ENCODE measurements around the gene GLRA2. TPM values are rescaled to one million over a fixed set of nuclear protein-coding genes. Genes with fewer than 3 reads are reported as not detected.

GLRA2 gene
- total RNA-seq, 1 experiment from 2014 or later = not detected

DNA sequence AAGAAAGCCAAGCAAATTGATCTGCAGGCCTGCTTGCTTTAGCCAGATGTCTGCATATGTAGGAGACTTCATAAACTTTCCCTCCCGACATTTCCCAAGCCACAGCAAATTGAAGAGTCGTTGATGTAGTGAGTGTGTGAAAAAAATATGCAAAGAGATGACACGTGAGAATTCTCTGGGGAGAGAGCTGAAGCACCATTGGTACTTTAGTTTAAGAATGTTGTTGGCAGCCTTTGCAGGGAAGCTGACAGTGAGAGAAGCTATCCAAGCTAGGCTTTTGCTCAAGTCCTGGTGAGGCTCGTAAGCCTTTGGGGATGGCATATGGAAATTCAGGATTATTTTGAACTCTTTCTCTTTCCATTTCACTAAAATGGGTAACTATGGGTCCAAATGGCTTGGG lies 87.5 kb downstream of the GLRA2 start:
- intact Hi-C loops (cut with micrococcal nuclease; ENCODE audit: unreplicated experiment) (no loop called here), in situ Hi-C loops (cut with HindIII; ENCODE audit: low pct_unique_long_range_greater_than_20kb, low sequenced_read_pairs) (no loop called here)
- Histone ChIP-seq H3K27me3 (ENCODE audit: control insufficient read depth, insufficient read depth, low read length) (no peaks in the 10 kb centered on the region), H3K36me3 (ENCODE audit: control insufficient read depth, insufficient read depth, low read length) (no peaks in the 10 kb centered on the region), H3K27ac (ENCODE audit: low read length) (no peak overlapping the region), H3K4me3 (ENCODE audit: low read depth in 2 of 2, low read length in 2 of 2) (no peak overlapping the region), H3K9me3 (ENCODE audit: control insufficient read depth, insufficient read depth, low read depth, low read length) (no peaks in the 10 kb centered on the region), H3K4me1 (ENCODE audit: control insufficient read depth, insufficient read depth, low read length) (no peaks in the 10 kb centered on the region)
- ATAC-seq (no peak), DNase-seq (ENCODE audit: low read depth, low spot score) (no peak)
- no peak for TF ChIP-seq SIN3A (IDR thresholded peaks at IDR 0.05; ENCODE audit: borderline replicate concordance, insufficient read depth, low read depth, low read length)
- TF ChIP-seq TCF7L2 (IDR thresholded peaks at IDR 0.05; ENCODE audit: low read depth, low read length) = no peak
- TF ChIP-seq, protein P1, sequence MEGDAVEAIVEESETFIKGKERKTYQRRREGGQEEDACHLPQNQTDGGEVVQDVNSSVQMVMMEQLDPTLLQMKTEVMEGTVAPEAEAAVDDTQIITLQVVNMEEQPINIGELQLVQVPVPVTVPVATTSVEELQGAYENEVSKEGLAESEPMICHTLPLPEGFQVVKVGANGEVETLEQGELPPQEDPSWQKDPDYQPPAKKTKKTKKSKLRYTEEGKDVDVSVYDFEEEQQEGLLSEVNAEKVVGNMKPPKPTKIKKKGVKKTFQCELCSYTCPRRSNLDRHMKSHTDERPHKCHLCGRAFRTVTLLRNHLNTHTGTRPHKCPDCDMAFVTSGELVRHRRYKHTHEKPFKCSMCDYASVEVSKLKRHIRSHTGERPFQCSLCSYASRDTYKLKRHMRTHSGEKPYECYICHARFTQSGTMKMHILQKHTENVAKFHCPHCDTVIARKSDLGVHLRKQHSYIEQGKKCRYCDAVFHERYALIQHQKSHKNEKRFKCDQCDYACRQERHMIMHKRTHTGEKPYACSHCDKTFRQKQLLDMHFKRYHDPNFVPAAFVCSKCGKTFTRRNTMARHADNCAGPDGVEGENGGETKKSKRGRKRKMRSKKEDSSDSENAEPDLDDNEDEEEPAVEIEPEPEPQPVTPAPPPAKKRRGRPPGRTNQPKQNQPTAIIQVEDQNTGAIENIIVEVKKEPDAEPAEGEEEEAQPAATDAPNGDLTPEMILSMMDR (IDR thresholded peaks at IDR 0.05) = no peak
- TF ChIP-seq, protein P2, sequence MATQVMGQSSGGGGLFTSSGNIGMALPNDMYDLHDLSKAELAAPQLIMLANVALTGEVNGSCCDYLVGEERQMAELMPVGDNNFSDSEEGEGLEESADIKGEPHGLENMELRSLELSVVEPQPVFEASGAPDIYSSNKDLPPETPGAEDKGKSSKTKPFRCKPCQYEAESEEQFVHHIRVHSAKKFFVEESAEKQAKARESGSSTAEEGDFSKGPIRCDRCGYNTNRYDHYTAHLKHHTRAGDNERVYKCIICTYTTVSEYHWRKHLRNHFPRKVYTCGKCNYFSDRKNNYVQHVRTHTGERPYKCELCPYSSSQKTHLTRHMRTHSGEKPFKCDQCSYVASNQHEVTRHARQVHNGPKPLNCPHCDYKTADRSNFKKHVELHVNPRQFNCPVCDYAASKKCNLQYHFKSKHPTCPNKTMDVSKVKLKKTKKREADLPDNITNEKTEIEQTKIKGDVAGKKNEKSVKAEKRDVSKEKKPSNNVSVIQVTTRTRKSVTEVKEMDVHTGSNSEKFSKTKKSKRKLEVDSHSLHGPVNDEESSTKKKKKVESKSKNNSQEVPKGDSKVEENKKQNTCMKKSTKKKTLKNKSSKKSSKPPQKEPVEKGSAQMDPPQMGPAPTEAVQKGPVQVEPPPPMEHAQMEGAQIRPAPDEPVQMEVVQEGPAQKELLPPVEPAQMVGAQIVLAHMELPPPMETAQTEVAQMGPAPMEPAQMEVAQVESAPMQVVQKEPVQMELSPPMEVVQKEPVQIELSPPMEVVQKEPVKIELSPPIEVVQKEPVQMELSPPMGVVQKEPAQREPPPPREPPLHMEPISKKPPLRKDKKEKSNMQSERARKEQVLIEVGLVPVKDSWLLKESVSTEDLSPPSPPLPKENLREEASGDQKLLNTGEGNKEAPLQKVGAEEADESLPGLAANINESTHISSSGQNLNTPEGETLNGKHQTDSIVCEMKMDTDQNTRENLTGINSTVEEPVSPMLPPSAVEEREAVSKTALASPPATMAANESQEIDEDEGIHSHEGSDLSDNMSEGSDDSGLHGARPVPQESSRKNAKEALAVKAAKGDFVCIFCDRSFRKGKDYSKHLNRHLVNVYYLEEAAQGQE (IDR thresholded peaks at IDR 0.05; ENCODE audit: insufficient read depth in 1 of 2, low read depth in 2 of 2, low read length in 1 of 2) = no peak
- TF ChIP-seq POLR2AphosphoS5 (IDR thresholded peaks at IDR 0.05; ENCODE audit: low read depth, low read length) = no peak
- POLR2A ChIA-PET = no interaction called here
- BruUV-seq (replicated peaks) = no TSS peak
- CTCF ChIA-PET = no interaction called here

DNA sequence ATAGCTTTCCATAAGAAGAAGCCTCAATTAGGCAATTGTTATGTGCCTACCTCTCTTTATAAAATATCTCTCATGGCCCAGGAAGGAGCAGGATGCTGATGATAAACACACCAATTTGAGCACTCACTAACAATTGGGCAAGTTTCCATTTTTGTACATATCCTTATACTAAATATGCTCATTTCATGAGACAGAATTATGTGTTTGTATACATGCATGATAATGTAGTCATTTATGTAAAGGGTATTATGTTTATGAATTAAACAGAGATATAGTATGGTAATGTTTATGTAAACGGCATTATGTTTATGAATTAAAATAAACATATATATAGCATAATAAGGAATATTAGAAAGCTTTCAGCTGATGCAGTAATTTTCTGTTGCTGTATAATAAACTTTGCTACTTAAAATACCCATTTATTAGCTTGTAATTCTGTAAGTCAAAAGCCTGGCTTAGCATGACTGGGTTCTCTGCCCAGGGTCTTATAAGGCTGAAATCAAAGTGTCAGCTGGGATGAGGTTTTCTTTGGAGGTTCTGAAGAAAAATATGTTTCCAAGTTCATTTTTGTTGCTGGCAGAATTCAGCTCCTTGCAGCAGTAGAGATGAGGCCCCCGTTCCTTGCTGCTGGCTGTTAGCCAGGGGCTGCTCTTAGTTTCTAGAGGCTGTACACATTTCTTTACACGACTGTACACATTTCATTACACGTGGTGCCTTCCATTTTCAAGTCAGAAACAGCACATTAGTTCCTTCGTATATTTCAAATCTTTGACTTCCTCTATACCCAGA lies 89.0 kb downstream of the GLRA2 start:
- ATAC-seq (no peak), DNase-seq (ENCODE audit: low read depth, low spot score) (no peak)
- no peak for TF ChIP-seq TCF7L2 (IDR thresholded peaks at IDR 0.05; ENCODE audit: low read depth, low read length)
- TF ChIP-seq, protein P2 (IDR thresholded peaks at IDR 0.05; ENCODE audit: insufficient read depth in 1 of 2, low read depth in 2 of 2, low read length in 1 of 2) = no peak
- TF ChIP-seq SIN3A (IDR thresholded peaks at IDR 0.05; ENCODE audit: borderline replicate concordance, insufficient read depth, low read depth, low read length) = no peak
- no peak for TF ChIP-seq POLR2AphosphoS5 (IDR thresholded peaks at IDR 0.05; ENCODE audit: low read depth, low read length)
- TF ChIP-seq, protein P1 (IDR thresholded peaks at IDR 0.05) = no peak
- ChIA-PET POLR2A (no interaction called here), CTCF (no interaction called here)
- intact Hi-C loops (cut with micrococcal nuclease; ENCODE audit: unreplicated experiment) (no loop called here), in situ Hi-C loops (cut with HindIII; ENCODE audit: low pct_unique_long_range_greater_than_20kb, low sequenced_read_pairs) (no loop called here)
- no TSS peak for BruUV-seq (replicated peaks)
- Histone ChIP-seq H3K36me3 (ENCODE audit: control insufficient read depth, insufficient read depth, low read length) (no peaks in the 10 kb centered on the region), H3K27ac (ENCODE audit: low read length) (no peak overlapping the region), H3K9me3 (ENCODE audit: control insufficient read depth, insufficient read depth, low read depth, low read length) (no peaks in the 10 kb centered on the region), H3K4me1 (ENCODE audit: control insufficient read depth, insufficient read depth, low read length) (no peaks in the 10 kb centered on the region), H3K4me3 (ENCODE audit: low read depth in 2 of 2, low read length in 2 of 2) (no peak overlapping the region), H3K27me3 (ENCODE audit: control insufficient read depth, insufficient read depth, low read length) (no peaks in the 10 kb centered on the region)

All from Panc1 (cell line).